Large intestine (tissue), 3 donors: Measurements from ENCODE around the gene USP47. TPM values are rescaled to one million over a fixed set of nuclear protein-coding genes. Genes with fewer than 3 reads are reported as not detected.

ENCODE experiments used
- DNase-seq, 2 donors: peaks; one replicate each; pipeline versions ENCODE4 v3.0.0 to v3.0.0-alpha.2; 2013
- H3K27ac ChIP-seq: one replicate; pipeline ENCODE4 v1.5.1; 2013; ENCODE audit warnings: low read length
- H3K27me3 ChIP-seq: 2 replicates; pipeline ENCODE4 v1.6.1; 2013; ENCODE audit warnings: low read length; ENCODE audit not compliant: control insufficient read depth, insufficient read depth
- H3K36me3 ChIP-seq: 2 replicates; pipeline ENCODE4 v1.6.1; 2013; ENCODE audit warnings: low read length; ENCODE audit not compliant: control insufficient read depth, insufficient read depth
- H3K4me1 ChIP-seq: one replicate; pipeline ENCODE4 v1.6.1; 2013; ENCODE audit warnings: low read length; ENCODE audit not compliant: control insufficient read depth, insufficient read depth
- H3K4me3 ChIP-seq: one replicate; pipeline ENCODE4 v1.5.1; 2013; ENCODE audit warnings: low read length
- H3K9me3 ChIP-seq: one replicate; pipeline ENCODE4 v1.6.1; 2013; ENCODE audit warnings: mild to moderate bottlenecking, low read depth, low read length, moderate library complexity; ENCODE audit not compliant: control insufficient read depth
- WGBS: methylation state at CpG from one replicate; pipeline ENCODE4 v1.1.5; 2013; ENCODE audit warnings: low lambda C conversion rate; ENCODE audit not compliant: insufficient coverage; 5-methylcytosine and 5-hydroxymethylcytosine counted together
- polyA plus RNA-seq: library from polyadenylated mRNA; unstranded; fragments of 120-200 nt; gene quantifications from one replicate; pipeline ENCODE4 v1.2.1, GENCODE V29; 2013

USP47 gene
- polyA plus RNA-seq, 1 donor, result 64.1 TPM

- DNase-seq, result no peak
- Histone ChIP-seq H3K4me1 (no peaks in the 10 kb centered on the region), H3K27me3 (no peaks in the 10 kb centered on the region), H3K9me3 (no peaks in the 10 kb centered on the region), H3K4me3 (no peak overlapping the region), H3K27ac (no peak overlapping the region), H3K36me3 (peaks cover 27% of the 10 kb centered on the region)
- no CpG with 5 or more reads among the region's 1 CpG for WGBS
These were observed 53.9 kb downstream of the USP47 start for GRCh38 chr11:11895672-11896071.

GRCh38 chr11:11898648-11899047 lies 56.9 kb downstream of the USP47 start:
- no peaks in the 10 kb centered on the region for H3K4me1 ChIP-seq
- H3K27me3 ChIP-seq, result no peaks in the 10 kb centered on the region
- H3K27ac ChIP-seq, result no peak overlapping the region
- DNase-seq, result no peak
- peaks cover 21% of the 10 kb centered on the region for H3K36me3 ChIP-seq
- H3K9me3 ChIP-seq, result no peaks in the 10 kb centered on the region
- H3K4me3 ChIP-seq, result no peak overlapping the region
- 100% methylated on average over 1 of the region's 2 CpGs for whole genome bisulfite sequencing

- H3K27ac ChIP-seq, result no peak overlapping the region
- H3K4me3 ChIP-seq, result no peak overlapping the region
- H3K36me3 ChIP-seq, result peaks cover 24% of the 10 kb centered on the region
- no peaks in the 10 kb centered on the region for H3K4me1 ChIP-seq
- WGBS, result 75% methylated on average over 1 of the region's 1 CpG
- H3K9me3 ChIP-seq, result no peaks in the 10 kb centered on the region
- no peak for DNase-seq
- no peaks in the 10 kb centered on the region for H3K27me3 ChIP-seq
These were observed 57.6 kb downstream of the USP47 start for GRCh38 chr11:11899401-11899800.

- DNase-seq, result no peak
- WGBS, result 100% methylated on average over 1 of the region's 3 CpGs
These were observed 60.2 kb downstream of the USP47 start for GRCh38 chr11:11901929-11902328.

GRCh38 chr11:11909727-11910126 lies 68.0 kb downstream of the USP47 start:
- Histone ChIP-seq H3K4me1 (no peaks in the 10 kb centered on the region), H3K27me3 (no peaks in the 10 kb centered on the region), H3K9me3 (no peaks in the 10 kb centered on the region), H3K36me3 (peaks cover 28% of the 10 kb centered on the region), H3K27ac (no peak overlapping the region), H3K4me3 (no peak overlapping the region)
- no peak for DNase-seq

More at GRCh38 chr11:11901929-11902328, 60.2 kb downstream of the USP47 start:
- Histone ChIP-seq H3K27ac (no peak overlapping the region), H3K4me3 (no peak overlapping the region), H3K4me1 (no peaks in the 10 kb centered on the region), H3K27me3 (no peaks in the 10 kb centered on the region), H3K36me3 (peaks cover 34% of the 10 kb centered on the region), H3K9me3 (no peaks in the 10 kb centered on the region)

- Histone ChIP-seq H3K9me3 (no peaks in the 10 kb centered on the region), H3K36me3 (peaks cover 26% of the 10 kb centered on the region), H3K4me1 (no peaks in the 10 kb centered on the region), H3K27me3 (no peaks in the 10 kb centered on the region), H3K27ac (no peak overlapping the region), H3K4me3 (no peak overlapping the region)
- DNase-seq, result no peak
- no CpG with 5 or more reads among the region's 2 CpGs for WGBS
These were observed 68.8 kb downstream of the USP47 start for GRCh38 chr11:11910541-11910940.

GRCh38 chr11:11913395-11913794 lies 71.6 kb downstream of the USP47 start:
- no peak overlapping the region for H3K4me3 ChIP-seq
- 100% methylated on average over 1 of the region's 1 CpG for WGBS
- no peak for DNase-seq
- no peaks in the 10 kb centered on the region for H3K4me1 ChIP-seq
- no peaks in the 10 kb centered on the region for H3K9me3 ChIP-seq
- H3K27me3 ChIP-seq, result no peaks in the 10 kb centered on the region
- H3K36me3 ChIP-seq, result peaks cover 17% of the 10 kb centered on the region
- no peak overlapping the region for H3K27ac ChIP-seq

- no peak for DNase-seq
- no peaks in the 10 kb centered on the region for H3K27me3 ChIP-seq
- 100% methylated on average over 2 of the region's 2 CpGs for WGBS
- peaks cover 11% of the 10 kb centered on the region for H3K36me3 ChIP-seq
- no peak overlapping the region for H3K27ac ChIP-seq
- H3K4me1 ChIP-seq, result no peaks in the 10 kb centered on the region
- no peak overlapping the region for H3K4me3 ChIP-seq
- H3K9me3 ChIP-seq, result no peaks in the 10 kb centered on the region
These were observed 73.9 kb downstream of the USP47 start for GRCh38 chr11:11915625-11916024.

- Histone ChIP-seq H3K36me3 (peaks cover 16% of the 10 kb centered on the region), H3K9me3 (no peaks in the 10 kb centered on the region), H3K27ac (no peak overlapping the region), H3K4me1 (no peaks in the 10 kb centered on the region), H3K4me3 (no peak overlapping the region), H3K27me3 (no peaks in the 10 kb centered on the region)
- DNase-seq, result no peak
- WGBS, result no CpG with 5 or more reads among the region's 1 CpG
These were observed 75.2 kb downstream of the USP47 start for GRCh38 chr11:11916981-11917399.

- Histone ChIP-seq H3K27me3 (no peaks in the 10 kb centered on the region), H3K36me3 (peaks cover 18% of the 10 kb centered on the region), H3K4me3 (no peak overlapping the region), H3K27ac (no peak overlapping the region), H3K9me3 (no peaks in the 10 kb centered on the region), H3K4me1 (no peaks in the 10 kb centered on the region)
- no peak for DNase-seq
These were observed 82.1 kb downstream of the USP47 start for GRCh38 chr11:11923828-11924227.

GRCh38 chr11:11929920-11930319 lies 88.1 kb downstream of the USP47 start:
- no peak overlapping the region for H3K27ac ChIP-seq
- no peaks in the 10 kb centered on the region for H3K9me3 ChIP-seq
- H3K36me3 ChIP-seq, result peaks cover 29% of the 10 kb centered on the region
- H3K4me1 ChIP-seq, result no peaks in the 10 kb centered on the region
- H3K4me3 ChIP-seq, result no peak overlapping the region
- WGBS, result no CpG with 5 or more reads among the region's 2 CpGs
- no peak for DNase-seq
- no peaks in the 10 kb centered on the region for H3K27me3 ChIP-seq
